HG02763 (cell line): ENCODE measurements around the gene PM20D1.

Experiments
- ATAC-seq: cut with Tn5 transposase; IDR thresholded peaks from one replicate; pipeline ENCODE4 v1.9.1; 2021; ENCODE audit warnings: mild to moderate bottlenecking, moderate library complexity; ENCODE audit not compliant: unreplicated experiment

The PM20D1 gene

DNA sequence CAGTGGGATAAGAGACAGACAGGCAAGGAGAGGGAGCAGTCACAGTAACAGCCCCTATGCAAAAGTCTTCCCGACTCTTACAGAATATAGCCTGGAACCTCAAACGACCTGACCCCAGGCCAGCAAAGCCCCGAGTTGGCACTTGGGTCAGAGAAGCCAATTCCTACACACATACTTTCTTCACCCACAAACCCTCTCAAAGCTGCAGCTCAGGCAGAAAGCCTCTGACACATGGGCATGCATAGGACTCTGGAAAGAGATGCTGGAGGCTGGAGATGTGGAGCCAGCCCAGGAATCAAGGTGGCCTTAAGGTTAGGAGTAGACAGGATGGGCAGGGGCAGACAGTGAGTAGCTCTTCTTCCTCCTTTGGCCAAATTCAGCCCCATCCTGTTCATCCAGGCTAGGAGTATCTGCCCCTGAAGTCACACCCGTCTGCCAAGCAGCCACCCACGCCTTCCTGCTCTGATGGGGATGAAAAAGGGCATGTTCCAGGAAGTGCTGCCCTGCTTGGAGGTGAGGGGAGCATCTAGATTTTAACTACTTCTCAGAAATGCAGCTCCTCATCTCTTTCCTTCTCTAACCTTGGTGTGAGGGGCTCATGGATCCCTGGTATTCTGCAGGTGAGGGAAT is 44.7 kb downstream of the PM20D1 start:
- ATAC-seq = no peak

DNA sequence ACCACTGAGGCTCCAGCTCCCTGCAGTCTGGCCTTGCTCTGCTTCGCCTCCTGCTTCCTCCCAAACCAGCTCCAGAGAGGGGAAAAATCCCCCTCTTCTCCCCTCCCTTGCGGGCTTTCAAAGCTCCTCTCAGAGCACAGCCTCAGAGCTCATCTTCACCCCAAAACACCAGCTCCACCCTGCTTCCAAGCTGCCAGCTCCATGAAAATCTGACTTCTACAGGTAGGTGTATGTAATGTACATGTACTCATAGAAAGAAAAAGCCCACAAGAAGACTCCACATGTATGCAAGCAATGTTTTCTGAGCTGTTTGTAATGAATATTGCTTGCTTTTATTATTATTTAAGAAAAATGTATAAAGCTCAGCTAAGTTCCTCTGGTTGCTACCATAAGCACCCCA is 45.3 kb downstream of the PM20D1 start:
- ATAC-seq = no peak

DNA sequence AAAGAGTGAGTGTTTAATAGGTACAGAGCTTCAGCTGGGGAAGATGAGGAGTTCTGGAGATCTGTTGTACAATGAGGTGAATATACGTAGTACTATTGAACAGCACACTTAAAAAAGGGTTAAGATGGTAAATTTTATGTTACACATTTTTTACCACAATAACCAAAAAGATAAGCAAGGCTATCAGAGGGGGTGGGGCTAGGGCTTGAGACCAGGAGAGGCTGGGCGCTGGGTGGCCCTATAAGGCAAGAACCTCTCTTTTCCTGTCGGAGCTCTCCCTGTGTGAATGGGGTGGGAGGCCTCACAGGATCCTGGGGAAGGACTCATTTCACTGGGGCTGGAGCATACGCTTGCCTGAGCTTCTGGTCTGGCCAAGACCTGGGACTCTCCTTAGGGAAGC is 45.9 kb downstream of the PM20D1 start:
- ATAC-seq = no peak

DNA sequence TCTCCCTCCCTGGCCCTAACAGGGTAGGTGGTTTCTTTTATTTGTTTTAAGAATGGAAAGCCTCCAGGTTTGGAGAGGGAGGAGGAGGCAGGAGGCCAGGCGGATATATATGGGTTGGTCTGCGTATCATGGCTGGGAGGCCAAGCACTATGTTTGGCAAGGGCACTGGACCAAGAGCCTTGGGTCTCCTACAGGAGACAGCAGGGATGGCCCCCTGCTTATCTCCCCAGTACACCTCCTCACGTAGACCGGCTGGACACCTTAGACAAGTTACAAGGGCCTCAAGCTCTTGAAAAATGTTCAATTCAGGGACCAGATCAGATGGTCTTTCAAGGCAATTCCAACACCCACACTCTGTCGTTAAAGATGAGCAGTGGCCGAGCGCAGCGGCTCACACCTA is 47.9 kb downstream of the PM20D1 start:
- ATAC-seq = no peak

DNA sequence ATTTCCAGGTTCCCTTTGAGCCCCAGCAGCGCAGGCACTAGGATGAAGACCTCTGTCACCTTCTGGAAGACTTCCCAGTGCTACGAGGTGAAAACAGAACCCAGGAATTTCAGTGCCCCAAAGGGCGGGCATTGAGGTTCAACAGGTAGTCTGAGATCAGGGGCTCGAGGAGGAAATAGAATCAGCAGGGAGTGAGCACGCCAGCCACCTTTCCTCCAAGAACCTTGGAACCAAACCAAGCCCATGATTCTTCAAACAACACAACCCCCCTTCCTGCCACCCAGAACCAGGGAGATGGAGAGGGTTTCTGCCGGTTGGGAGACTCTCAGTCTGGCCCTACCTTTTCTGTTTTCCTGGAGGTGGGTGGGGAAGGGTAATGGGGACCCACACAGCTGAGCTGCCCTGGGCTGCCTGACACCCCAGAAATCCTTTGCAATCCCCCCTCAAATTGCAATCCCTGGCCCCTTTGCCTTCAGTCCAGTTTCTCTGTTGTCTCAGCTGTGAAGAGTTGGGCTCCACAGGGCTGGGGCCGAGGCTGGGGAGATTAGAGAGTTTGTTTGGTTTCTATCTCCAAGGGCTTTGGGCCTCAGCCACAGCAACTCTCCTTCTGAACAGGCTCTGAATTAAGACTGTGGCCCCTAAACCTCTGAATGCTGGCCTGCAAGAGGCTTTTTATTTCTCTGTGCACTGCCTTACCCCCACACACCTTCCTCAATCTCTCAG is 48.8 kb downstream of the PM20D1 start:
- no peak for ATAC-seq

DNA sequence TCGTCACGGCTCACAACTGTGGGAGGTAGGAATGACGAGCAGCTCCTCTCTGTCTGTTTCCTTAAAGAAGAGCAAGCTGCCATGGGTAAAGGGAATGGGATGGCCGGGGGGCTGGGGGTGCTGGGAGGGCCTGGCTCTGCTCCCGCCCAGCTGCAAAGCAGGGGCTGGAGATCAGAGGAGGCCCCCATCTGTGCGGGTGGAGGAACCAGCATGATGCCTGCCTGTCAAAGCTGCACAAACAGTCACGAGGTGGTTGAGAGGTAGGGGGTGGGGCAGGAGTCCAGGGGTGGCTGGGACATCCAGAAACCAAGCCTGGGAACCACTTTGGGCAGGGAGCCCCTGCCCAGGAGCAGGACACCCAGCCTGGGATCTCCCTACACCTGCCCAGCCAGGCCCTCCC is 49.5 kb downstream of the PM20D1 start:
- ATAC-seq = no peak

DNA sequence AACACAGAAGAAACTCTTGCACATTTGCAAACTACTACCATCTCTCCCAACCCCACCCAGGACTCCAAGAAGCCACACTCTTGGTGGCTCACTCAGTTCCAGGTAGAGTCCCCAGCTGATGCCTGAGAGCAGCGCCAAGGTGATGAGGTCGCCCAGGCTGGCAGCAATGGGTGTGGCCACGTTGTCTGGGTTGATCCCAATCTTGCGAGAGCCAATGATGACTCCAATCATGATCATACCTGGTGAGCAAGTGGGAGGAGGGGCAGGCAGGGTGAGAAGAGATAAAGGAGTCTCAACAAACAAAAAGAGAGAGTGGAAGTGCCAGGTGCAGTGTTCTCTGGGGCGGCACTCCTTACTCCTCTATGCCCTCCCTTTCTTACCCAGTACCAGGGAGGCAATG is 51.4 kb downstream of the PM20D1 start:
- ATAC-seq = no peak

DNA sequence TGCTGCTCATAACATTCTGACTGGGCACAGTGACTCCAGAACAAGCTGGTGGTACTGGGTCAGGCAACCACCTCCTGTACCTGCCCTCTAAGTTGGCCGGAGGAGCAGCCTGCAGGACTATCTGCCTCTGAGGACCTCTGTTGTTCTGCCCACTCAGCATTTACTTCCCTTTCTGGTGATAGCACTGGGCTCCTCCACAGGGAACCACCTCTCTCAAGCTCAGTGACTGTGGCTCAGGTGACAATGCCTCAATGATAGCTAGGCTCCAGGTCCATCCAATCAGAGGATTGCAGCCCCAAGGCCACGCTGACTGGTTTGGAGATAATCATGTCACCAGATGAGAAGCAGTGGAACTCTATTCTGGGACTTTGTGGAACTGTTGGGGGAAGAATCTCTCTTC is 52.8 kb downstream of the PM20D1 start:
- ATAC-seq = no peak

DNA sequence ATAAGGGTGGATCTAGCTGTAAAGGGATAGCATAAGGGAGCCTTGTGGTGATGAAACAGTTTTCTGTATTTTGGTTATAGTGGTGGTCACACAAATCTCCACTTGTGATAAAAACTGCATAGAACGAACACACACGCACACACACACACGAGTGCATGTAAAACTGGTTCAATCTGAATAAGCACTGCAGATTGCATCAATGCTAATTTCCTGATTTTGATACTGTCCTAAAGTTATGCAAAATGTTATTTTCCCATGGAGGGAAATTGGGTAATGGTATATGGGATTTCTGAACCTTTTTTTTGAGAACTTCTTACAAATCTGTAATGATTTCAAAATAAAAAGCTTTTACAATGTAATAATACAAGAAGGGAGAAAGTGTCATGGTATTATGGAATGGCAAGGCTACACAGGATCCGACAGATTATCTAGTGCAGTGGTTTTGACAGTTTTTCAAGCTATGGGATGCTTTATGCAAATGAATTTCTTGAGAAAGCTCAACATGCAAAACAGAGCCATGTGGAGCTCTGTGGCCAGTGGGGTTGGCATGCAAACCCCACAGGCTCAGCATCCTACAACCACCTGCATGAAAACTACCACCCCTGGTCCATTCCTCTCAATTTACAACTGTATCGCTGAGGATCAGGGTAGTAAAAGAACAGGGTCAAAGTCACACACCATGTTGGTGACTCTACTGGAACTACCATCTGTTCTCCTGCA is 55.8 kb downstream of the PM20D1 start:
- ATAC-seq = peak; percentile 60

DNA sequence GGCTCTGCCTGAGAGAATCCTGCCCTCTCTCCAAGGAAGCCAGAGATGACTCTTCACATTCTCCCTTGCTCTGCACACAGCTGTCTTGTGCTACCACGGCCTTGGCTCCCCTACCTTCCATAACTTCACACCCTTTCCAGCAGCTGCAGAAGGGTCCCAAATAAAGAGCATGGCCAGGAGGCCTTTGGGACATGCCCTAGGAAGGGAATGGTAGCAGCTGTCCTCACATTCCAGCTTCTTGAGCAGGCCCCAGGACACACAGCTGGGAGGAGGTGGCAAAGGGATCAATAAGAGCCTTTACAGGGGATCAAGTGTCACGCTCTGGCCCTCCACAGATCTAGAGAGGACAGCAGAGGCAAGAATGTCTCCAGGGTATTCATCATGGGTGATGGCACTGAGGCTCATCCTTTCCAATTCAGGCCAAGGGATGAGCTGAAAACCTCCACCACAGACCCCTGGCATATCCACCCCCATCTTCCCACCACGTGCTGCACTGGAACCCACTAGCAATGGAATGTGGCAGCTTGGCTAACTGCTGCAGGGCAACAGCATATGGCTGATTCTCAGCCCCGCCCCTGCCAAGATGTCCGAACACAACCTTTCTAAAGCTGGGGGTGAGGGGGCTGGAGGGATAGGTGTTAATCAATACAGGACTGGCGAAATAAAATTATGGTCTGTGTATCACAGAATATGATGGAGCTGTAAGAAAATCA is 56.8 kb downstream of the PM20D1 start:
- ATAC-seq = no peak

DNA sequence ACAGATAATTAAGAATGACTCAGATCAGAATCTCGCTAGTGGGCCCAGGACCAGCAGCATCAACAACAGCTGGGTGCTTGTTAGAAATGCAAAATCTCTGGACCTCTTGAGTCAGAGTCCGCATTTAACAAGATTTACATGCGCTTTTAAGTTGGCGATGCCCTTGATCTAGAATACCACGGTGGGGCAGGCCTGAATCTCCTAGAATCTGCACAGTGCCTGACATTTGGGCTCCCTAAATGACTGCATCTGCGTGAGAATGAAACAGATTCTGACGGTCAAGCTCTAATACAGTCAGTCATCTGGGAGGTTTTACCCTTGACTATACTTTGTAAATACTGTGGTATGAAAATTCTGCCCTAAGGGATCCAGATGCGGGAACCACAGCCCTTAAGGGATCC is 57.5 kb downstream of the PM20D1 start:
- ATAC-seq = no peak

DNA sequence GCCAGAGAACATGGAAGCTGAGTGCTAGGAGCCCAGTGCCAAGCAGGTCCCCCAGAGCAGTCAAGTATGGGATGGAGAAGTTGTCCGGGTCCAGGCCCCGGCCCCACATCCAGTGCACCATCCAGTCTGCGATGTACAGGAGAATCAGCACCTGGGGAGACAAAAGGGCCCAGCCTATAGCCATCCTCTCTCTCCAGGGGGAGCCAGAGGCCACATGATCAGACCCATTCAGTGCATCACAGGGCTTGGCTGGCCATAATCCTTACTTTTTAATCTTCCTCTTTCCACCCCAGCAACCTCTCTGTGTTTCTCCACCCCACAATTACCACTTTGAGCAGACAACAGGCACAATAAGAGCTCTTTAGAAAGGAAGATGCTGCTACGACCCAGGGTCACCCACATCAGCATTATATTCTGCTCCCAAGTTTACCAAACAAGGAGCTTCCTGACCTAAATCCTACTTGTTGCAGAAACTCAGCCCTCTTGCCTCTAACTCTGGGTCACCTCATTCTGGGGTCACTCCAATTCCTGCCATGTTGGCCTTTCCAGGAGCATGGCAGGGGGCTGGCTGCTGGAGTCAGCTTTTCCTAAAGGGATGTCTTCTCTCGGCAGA is 58.3 kb downstream of the PM20D1 start:
- ATAC-seq = peak; percentile 50

DNA sequence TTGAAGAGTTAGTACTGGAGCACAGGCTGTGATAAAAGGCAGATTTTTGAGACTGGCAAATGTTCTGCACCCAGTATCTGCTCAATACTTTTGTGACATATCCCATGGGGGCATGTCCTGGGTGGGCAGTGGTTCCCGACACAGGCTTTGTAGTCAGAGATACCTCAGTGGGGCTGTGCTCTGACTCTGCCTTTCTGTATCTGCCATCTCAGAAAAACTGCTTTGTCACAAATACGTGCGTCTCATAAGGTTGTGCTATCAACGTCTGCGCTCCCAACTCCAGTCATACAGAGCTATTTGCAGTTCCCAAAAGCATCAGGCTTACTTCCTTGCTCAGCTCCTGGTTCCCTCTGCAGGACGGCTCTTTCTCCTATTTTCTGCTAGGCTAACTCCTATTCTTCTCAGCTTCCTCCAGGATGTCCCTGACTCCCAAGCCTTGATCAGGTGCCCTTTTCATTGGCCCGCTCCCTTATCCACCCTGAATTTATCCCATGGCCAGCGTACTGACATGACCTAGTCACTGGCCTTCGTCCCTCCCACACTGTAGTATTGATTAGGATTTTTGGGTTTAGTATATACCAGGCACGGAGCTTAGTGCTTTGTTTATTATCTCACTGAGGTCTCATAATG is 62.5 kb downstream of the PM20D1 start:
- no peak for ATAC-seq

DNA sequence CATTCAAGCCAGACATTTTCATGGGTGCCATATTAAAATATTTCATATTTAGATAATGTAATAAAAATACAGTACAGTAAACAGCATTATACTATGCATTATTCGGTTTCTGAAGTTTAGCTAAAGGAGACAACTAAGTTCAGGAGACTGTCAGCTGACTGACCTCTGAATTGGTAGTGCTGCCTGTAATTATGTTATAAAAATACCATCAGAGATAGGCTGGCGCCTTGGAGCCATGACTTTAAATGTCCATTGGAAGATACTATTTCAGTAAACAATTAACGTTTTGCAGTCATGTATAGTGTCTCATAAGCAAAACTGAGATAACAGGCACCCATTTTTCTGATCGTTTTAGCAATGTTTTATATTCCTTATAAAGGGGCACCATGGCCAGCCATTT is 63.3 kb downstream of the PM20D1 start:
- no peak for ATAC-seq

DNA sequence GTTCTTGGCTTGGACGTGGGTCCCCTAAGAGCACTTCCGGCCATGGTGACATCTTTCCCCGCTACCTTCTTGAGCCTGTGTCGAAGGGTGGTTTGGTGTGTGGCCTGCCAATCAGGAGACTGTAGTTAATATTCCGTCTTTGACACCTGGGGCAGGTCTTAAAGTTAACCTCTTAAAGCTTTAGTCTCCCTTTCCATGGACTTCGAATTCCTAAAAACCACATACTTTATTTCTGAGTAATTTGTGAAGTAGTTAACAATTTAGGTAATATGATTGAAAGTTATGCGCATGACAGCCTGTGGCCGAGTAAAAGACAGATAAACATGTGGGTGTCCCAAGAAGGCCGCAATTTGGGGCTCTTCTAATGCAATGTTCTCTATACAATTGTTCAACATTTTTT is 64.5 kb downstream of the PM20D1 start:
- ATAC-seq = no peak

DNA sequence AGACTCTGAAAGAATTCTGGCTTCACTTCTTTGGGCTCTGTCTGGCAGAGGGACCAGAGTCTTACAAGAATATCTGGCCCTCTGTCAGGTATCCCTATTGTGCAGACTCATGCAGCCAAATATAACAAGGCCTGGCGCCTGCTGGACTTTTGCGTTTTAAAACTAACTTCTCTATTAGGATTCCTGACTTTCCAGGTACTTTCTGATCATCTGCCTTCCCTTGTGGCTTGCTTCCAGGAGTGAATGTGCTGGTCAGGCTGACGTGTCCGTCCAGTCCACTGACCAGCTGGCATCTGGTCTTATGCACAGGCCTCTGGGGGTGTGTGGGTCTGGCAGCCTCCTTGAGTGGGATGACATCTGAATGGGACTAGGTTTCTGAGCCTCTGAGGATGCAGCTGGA is 66.0 kb downstream of the PM20D1 start:
- no peak for ATAC-seq

DNA sequence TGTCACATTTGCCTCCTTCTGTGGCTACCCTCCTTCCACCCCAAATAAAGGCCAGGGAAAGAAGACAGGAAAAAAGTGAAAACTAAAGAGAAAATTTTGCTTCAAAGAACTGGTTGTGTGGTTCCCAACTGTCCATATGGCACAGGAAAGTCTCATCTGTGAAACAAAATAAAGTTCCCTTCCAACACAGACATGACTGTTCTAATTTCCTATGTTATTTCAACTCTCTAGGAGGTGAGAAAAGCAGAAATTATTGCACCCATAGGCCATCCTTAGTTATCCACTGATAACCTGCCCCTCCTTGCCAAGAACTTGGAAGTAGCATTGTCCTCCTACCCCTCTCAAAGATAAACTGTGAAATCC is 66.5 kb downstream of the PM20D1 start:
- ATAC-seq = no peak

DNA sequence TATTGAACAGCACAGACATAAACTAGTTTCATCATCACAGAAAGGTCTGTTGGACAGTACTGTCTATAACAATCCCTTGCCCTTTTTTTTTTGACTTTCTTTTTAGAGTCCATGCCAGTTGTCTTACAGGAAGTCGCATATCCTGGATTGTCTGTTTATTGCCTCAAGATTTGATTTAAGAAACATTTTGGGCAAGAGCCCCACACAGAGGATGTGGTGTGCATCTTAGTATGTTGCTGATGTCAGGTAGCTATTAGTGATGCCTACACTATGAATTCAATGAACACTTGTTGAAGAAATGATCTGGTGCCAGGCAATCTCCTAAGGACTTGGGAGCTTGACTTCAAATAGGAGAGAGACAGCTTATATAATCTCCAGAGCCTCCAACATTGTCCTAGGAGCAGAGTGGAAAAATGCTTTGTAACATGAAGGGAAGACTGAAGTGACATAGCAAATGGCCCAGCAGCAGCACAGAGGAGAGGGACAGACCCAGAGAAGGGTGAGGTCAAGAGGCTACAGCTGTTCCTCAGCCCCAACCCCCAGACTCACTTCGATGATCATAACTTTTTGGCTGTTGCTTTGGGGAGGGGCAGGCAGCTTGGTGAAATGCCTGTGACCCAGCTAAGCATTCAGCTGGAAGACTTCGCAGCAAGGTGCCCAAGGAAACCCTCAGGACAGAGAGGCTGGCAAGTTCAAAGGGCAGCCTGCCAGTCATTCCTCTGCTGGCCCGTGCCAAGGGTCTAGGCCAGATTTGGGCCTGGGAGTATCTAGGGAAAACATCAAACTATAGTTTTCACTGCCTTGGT is 67.1 kb downstream of the PM20D1 start:
- ATAC-seq = no peak

DNA sequence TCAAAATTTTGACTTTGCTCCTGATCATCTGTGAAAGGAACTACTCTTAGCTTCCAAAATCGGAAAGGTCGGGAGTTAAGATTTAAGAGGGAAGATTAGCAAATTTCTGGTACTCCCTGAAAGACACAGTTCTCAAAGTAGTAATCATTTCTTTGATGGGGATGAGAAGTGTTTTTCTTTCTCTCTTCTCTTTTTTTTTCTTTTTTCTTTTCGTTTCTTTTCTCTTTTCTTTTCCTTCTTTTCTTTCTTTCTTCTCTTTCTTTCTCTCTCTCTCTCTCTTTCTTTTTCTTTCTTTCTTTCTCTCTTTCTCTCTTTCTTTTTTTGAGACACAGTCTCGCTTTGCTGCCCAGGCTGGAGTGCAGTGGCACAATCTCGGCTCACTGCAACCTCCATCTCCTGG is 69.6 kb downstream of the PM20D1 start:
- no peak for ATAC-seq
